NCI-H82 treated with DMSO at 0.1 percent for 48 hours (cell line): ENCODE measurements around the gene CLCN2.

ENCODE experiments used
- DNase-seq: peaks from one replicate; lab custom pipeline; 2025; ENCODE audit not compliant: unreplicated experiment; lab: John Stamatoyannopoulos, UW

CLCN2 gene

GRCh38 chr3:184299488-184300377 lies 61.7 kb downstream of the CLCN2 start:
- no peak for DNase-seq

DNA sequence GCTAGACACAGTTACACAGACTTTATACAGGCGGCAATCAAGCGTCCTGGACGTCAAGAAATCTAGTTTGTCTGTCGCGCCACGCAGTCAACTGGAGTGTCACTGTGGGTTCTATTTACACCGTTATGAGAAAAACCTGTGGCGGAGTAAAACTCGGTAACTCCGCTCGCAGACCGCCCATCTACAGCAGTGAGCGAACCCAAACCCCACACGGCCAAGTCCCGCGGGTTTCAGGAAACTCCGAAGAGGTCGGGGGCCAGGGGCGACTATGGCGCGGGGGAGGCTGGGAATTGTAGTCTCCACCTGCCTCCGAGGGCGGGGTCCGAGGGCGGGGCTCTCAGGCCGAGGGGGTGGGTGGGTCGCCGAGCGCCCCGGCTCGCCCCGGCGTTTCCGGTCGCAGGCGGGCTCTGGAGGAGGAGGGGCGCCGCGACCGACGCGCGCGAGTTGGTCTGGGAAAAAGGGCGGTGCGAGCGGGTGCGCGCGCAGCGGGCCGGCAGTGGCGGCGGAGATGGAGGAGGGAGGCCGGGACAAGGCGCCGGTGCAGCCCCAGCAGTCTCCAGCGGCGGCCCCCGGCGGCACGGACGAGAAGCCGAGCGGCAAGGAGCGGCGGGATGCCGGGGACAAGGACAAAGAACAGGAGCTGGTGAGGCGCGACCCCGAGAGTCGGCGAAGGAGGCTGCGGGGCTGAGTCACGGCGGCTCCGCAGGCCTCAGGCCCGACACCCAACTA lies 62.5 kb downstream of the CLCN2 start, which contains the start of gene PSMD2:
Gene PSMD2, plus strand, starts transcription at position 483 of the 729 bp plus-strand sequence. Its CDS starts 26 bp downstream, at position 509.
- peak; percentile 90 for DNase-seq

DNA sequence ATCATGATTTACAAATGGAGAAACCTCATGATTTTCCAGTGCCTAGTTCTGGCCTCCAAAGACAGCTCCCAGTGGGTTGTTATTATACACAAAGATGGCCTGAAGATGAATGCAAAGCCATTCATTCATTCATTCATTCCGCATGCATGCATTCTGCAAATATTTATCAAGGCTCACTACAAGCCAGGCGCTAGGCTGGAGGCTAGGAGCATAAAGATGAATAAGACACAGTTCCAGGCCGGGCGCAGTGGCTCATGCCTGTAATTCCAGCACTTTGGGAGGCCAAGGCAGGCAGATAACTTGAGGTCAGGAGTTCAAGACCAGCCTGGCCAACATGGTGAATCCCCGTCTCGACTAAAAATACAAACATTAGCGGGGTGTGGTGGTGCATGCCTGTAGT lies 64.8 kb downstream of the CLCN2 start:
- DNase-seq = no peak
